Subcutaneous adipose tissue (tissue), 4 donors: ENCODE measurements around the gene KCNH1. TPM values are rescaled to one million over a fixed set of nuclear protein-coding genes. Genes with fewer than 3 reads are reported as not detected.

Source experiments
- CTCF ChIP-seq: fragments of 450-650 bp; IDR thresholded peaks from one replicate; pipeline ENCODE4 v1.5.1; 2016; ENCODE audit warnings: low read depth, mild to moderate bottlenecking, control low read depth, antibody characterized with exemption, moderate library complexity
- total RNA-seq, 4 donors: library from RNA; depleted of rRNA; stranded (reverse); fragments of >200 nt; gene quantifications; one replicate each; pipeline ENCODE4 v1.1.0, GENCODE V29; 2016

Gene KCNH1
- total RNA-seq, 4 donors from 2014 or later: 0.44 TPM; not detected in 3

- no peak for TF ChIP-seq CTCF
These were observed 51.1 kb downstream of the KCNH1 start for GRCh38 chr1:211082824-211083223.

GRCh38 chr1:211068976-211069375, 65.0 kb downstream of the KCNH1 start:
- no peak for TF ChIP-seq CTCF

GRCh38 chr1:211066781-211067384, 67.1 kb downstream of the KCNH1 start:
- TF ChIP-seq CTCF: no peak

- no peak for TF ChIP-seq CTCF
These were observed 96.9 kb downstream of the KCNH1 start for GRCh38 chr1:211037095-211037494.

- no peak for TF ChIP-seq CTCF
These were observed 97.4 kb downstream of the KCNH1 start for GRCh38 chr1:211036381-211037060.

GRCh38 chr1:211035821-211036380, 98.0 kb downstream of the KCNH1 start:
- TF ChIP-seq CTCF: no peak

GRCh38 chr1:211033921-211034525, 99.9 kb downstream of the KCNH1 start:
- TF ChIP-seq CTCF: no peak
